ENCODE results near the gene COMMD1. TPM values are rescaled to one million over a fixed set of nuclear protein-coding genes. Genes with fewer than 3 reads are reported as not detected.

Gene COMMD1
- total and polyA plus RNA-seq, 2 experiments from 2014 or later, result 54.9 to 83.7 TPM

DNA sequence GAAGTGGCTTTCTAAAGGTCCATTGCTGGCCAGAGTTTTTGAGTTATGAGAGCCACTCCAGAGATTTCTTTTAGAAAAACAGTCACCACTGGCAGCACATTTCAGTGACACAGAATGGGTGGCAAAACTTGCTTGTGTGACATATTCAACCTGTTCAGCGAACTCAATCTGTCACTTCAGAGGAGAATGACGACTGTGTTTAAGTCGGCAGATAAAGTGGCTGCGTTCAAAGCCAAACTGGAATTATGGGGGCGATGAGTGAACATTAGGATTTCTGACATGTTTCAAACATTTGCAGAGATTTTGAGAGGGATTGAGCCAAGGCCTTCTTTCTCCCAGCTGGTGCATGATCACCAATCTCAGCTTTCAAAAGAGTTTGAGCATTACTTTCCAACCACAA lies 150.9 kb downstream of the COMMD1 start (continued):
- TF ChIP-seq ZNF462 (CRISPR knock-in tag; IDR thresholded peaks at IDR 0.05), result no peak

GRCh38 chr2:62065243-62065642 lies 159.8 kb downstream of the COMMD1 start:
- H3K9me2 ChIP-seq (ENCODE audit: insufficient read depth), result no peaks in the 10 kb centered on the region
- no peak overlapping the region for H3K4me3 Mint-ChIP-seq
- no peaks in the 10 kb centered on the region for H3K27me3 Mint-ChIP-seq (ENCODE audit: insufficient read depth, low read depth, poor library complexity)
- H4K20me1 ChIP-seq (replicated peaks; ENCODE audit: insufficient read depth), result no peaks in the 10 kb centered on the region
- H3K4me3 ChIP-seq, result no peak overlapping the region
- no peaks in the 10 kb centered on the region for H3K9me3 Mint-ChIP-seq
- no peaks in the 10 kb centered on the region for H3F3A ChIP-seq (replicated peaks; ENCODE audit: low read depth)
- no peak overlapping the region for H3K27ac ChIP-seq (ENCODE audit: low read depth)
- no peak overlapping the region for H3K4me2 ChIP-seq
- ATAC-seq (no peak), DNase-seq (ENCODE audit: low spot score) (no peak)
- no peak overlapping the region for H2AFZ ChIP-seq
- H3K36me3 ChIP-seq (ENCODE audit: insufficient read depth), result no peaks in the 10 kb centered on the region
- no peaks in the 10 kb centered on the region for H3K4me1 ChIP-seq (ENCODE audit: insufficient read depth)
- no peaks in the 10 kb centered on the region for H3K4me1 Mint-ChIP-seq
- no peaks in the 10 kb centered on the region for H3K36me3 Mint-ChIP-seq (ENCODE audit: low read depth)
- H3K27me3 ChIP-seq (ENCODE audit: insufficient read depth), result no peaks in the 10 kb centered on the region
- H3K79me2 ChIP-seq (replicated peaks; ENCODE audit: insufficient read depth), result no peaks in the 10 kb centered on the region
- H3K27ac Mint-ChIP-seq, result no peak overlapping the region
- TF ChIP-seq CREB1 (CRISPR knock-in tag; IDR thresholded peaks at IDR 0.05; ENCODE audit: low read depth), result no peak
- no peak for TF ChIP-seq ZNF462 (CRISPR knock-in tag; IDR thresholded peaks at IDR 0.05)
- no peak for TF ChIP-seq POLR2AphosphoS5 (IDR thresholded peaks at IDR 0.05; ENCODE audit: low read depth)
- no peak for TF ChIP-seq EZH2 (IDR thresholded peaks at IDR 0.05; ENCODE audit: low read depth, unreplicated experiment)
- TF ChIP-seq, protein P1, sequence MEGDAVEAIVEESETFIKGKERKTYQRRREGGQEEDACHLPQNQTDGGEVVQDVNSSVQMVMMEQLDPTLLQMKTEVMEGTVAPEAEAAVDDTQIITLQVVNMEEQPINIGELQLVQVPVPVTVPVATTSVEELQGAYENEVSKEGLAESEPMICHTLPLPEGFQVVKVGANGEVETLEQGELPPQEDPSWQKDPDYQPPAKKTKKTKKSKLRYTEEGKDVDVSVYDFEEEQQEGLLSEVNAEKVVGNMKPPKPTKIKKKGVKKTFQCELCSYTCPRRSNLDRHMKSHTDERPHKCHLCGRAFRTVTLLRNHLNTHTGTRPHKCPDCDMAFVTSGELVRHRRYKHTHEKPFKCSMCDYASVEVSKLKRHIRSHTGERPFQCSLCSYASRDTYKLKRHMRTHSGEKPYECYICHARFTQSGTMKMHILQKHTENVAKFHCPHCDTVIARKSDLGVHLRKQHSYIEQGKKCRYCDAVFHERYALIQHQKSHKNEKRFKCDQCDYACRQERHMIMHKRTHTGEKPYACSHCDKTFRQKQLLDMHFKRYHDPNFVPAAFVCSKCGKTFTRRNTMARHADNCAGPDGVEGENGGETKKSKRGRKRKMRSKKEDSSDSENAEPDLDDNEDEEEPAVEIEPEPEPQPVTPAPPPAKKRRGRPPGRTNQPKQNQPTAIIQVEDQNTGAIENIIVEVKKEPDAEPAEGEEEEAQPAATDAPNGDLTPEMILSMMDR (conservative IDR thresholded peaks at IDR 0.05; ENCODE audit: low read depth in 2 of 2), result no peak

All from GM23338 (cell line).